Thymus (tissue), 11 donors: ENCODE measurements around the gene AFTPH. TPM values are rescaled to one million over a fixed set of nuclear protein-coding genes. Genes with fewer than 3 reads are reported as not detected.

Source experiments
- DNase-seq, 9 donors: peaks; one replicate each; pipeline ENCODE4 v3.0.0-alpha.2; 2013; ENCODE audit warnings: low spot score in 9 of 9, low read depth in 6 of 9, missing footprints in 1 of 9
- H3K27ac ChIP-seq, 2 donors: one replicate each; pipeline ENCODE4 v1.5.1; 2013; ENCODE audit warnings: control low read depth in 1 of 2, low read depth in 1 of 2, low read length in 1 of 2, mild to moderate bottlenecking in 1 of 2, moderate library complexity in 1 of 2
- H3K27me3 ChIP-seq, 2 donors: one replicate each; pipeline ENCODE4 v1.5.1; 2013; ENCODE audit warnings: low read length in 1 of 2; ENCODE audit not compliant: control insufficient read depth in 2 of 2, insufficient read depth in 1 of 2
- H3K36me3 ChIP-seq, 2 donors: one replicate each; pipeline ENCODE4 v1.5.1; 2013; ENCODE audit warnings: low read length in 1 of 2, mild to moderate bottlenecking in 1 of 2, moderate library complexity in 1 of 2; ENCODE audit not compliant: control insufficient read depth in 2 of 2, insufficient read depth in 2 of 2
- H3K4me1 ChIP-seq, 2 donors: one replicate each; pipeline ENCODE4 v1.5.1; 2013; ENCODE audit warnings: low read length in 2 of 2; ENCODE audit not compliant: control insufficient read depth in 2 of 2, insufficient read depth in 2 of 2
- H3K4me3 ChIP-seq, 2 donors: one replicate each; pipeline ENCODE4 v1.5.1; 2013; ENCODE audit warnings: low read length in 2 of 2, control low read depth in 1 of 2, mild to moderate bottlenecking in 1 of 2
- H3K9me3 ChIP-seq, 2 donors: one replicate each; pipeline ENCODE4 v1.5.1; 2013; ENCODE audit warnings: low read length in 1 of 2, mild to moderate bottlenecking in 1 of 2; ENCODE audit not compliant: control insufficient read depth in 2 of 2, insufficient read depth in 1 of 2
- WGBS: extraction: QIAGEN DNeasy Blood & Tissue Kit; methylation state at CpG from one replicate; pipeline ENCODE4 v1.1.7; 2013; 5-methylcytosine and 5-hydroxymethylcytosine counted together
- polyA plus RNA-seq: library from polyadenylated mRNA; stranded (reverse); fragments of 200-250 nt; gene quantifications from one replicate; pipeline ENCODE4 v1.2.3, GENCODE V29; 2013
- total RNA-seq: library from RNA; stranded (reverse); fragments of 120-200 nt; gene quantifications from one replicate; pipeline ENCODE4 v1.2.4, GENCODE V29; 2013
- donor health status: healthy.

Gene AFTPH
- total and polyA plus RNA-seq, 2 donors, result 43.2 to 76.0 TPM

GRCh38 chr2:64492272-64492671 is 31.9 kb upstream of the AFTPH start:
- H3K4me3 ChIP-seq, result no peak overlapping the region
- no peak overlapping the region for H3K27ac ChIP-seq
- H3K36me3 ChIP-seq, result no peaks in the 10 kb centered on the region
- H3K4me1 ChIP-seq, result peaks cover 0 to 17% of the 10 kb centered on the region in 2 donors
- H3K27me3 ChIP-seq, result peaks cover 4 to 31% of the 10 kb centered on the region in 2 donors
- no peak for DNase-seq
- H3K9me3 ChIP-seq, result no peaks in the 10 kb centered on the region
- WGBS, result 99% methylated on average over 3 of the region's 3 CpGs

GRCh38 chr2:64492821-64493220 is 31.3 kb upstream of the AFTPH start:
- Histone ChIP-seq H3K4me3 (no peak overlapping the region), H3K4me1 (peaks cover 0 to 17% of the 10 kb centered on the region in 2 donors)
- WGBS, result 94% methylated on average over 3 of the region's 3 CpGs

GRCh38 chr2:64493788-64494187 is 30.3 kb upstream of the AFTPH start:
- WGBS, result 97% methylated on average over 4 of the region's 4 CpGs
- H3K36me3 ChIP-seq, result no peaks in the 10 kb centered on the region
- H3K27me3 ChIP-seq, result peaks cover 4 to 30% of the 10 kb centered on the region in 2 donors
- no peak overlapping the region for H3K4me3 ChIP-seq
- H3K27ac ChIP-seq, result no peak overlapping the region
- DNase-seq, result no peak
- peaks cover 0 to 10% of the 10 kb centered on the region in 2 donors for H3K4me1 ChIP-seq
- no peaks in the 10 kb centered on the region for H3K9me3 ChIP-seq

More at GRCh38 chr2:64492821-64493220, 31.3 kb upstream of the AFTPH start:
- Histone ChIP-seq H3K27me3 (peaks cover 4 to 31% of the 10 kb centered on the region in 2 donors), H3K27ac (no peak overlapping the region), H3K9me3 (no peaks in the 10 kb centered on the region), H3K36me3 (no peaks in the 10 kb centered on the region)
- no peak for DNase-seq

- no peaks in the 10 kb centered on the region for H3K9me3 ChIP-seq
- H3K4me3 ChIP-seq, result no peak overlapping the region
- WGBS, result 96% methylated on average over 1 of the region's 1 CpG
- no peaks in the 10 kb centered on the region for H3K36me3 ChIP-seq
- no peak overlapping the region for H3K27ac ChIP-seq
- DNase-seq, result no peak
- H3K4me1 ChIP-seq, result no peaks in the 10 kb centered on the region
- H3K27me3 ChIP-seq, result peaks cover 2 to 15% of the 10 kb centered on the region in 2 donors
These were observed 25.7 kb upstream of the AFTPH start for GRCh38 chr2:64498438-64498837.

- no peaks in the 10 kb centered on the region for H3K9me3 ChIP-seq
- DNase-seq, result no peak
- H3K36me3 ChIP-seq, result no peaks in the 10 kb centered on the region
- no peak overlapping the region for H3K4me3 ChIP-seq
- peaks cover 0 to 16% of the 10 kb centered on the region in 2 donors for H3K27me3 ChIP-seq
- H3K4me1 ChIP-seq, result no peaks in the 10 kb centered on the region
- 93% methylated on average over 5 of the region's 5 CpGs for WGBS
- H3K27ac ChIP-seq, result no peak overlapping the region
These were observed 23.6 kb upstream of the AFTPH start for GRCh38 chr2:64500549-64500948.

- Histone ChIP-seq H3K4me3 (no peak overlapping the region), H3K9me3 (no peaks in the 10 kb centered on the region), H3K27ac (no peak overlapping the region), H3K36me3 (no peaks in the 10 kb centered on the region), H3K27me3 (peaks cover 0 to 12% of the 10 kb centered on the region in 2 donors), H3K4me1 (no peaks in the 10 kb centered on the region)
- no peak for DNase-seq
- 95% methylated on average over 1 of the region's 1 CpG for WGBS
These were observed 22.2 kb upstream of the AFTPH start for GRCh38 chr2:64501946-64502345.

GRCh38 chr2:64502860-64503259 is 21.3 kb upstream of the AFTPH start:
- Histone ChIP-seq H3K9me3 (no peaks in the 10 kb centered on the region), H3K27me3 (peaks cover 0 to 12% of the 10 kb centered on the region in 2 donors), H3K36me3 (no peaks in the 10 kb centered on the region), H3K4me3 (no peak overlapping the region), H3K27ac (no peak overlapping the region), H3K4me1 (no peaks in the 10 kb centered on the region)
- WGBS, result 96% methylated on average over 4 of the region's 4 CpGs
- DNase-seq, result no peak

- Histone ChIP-seq H3K27me3 (peaks cover 0 to 6% of the 10 kb centered on the region in 2 donors), H3K4me1 (no peaks in the 10 kb centered on the region), H3K9me3 (no peaks in the 10 kb centered on the region), H3K36me3 (no peaks in the 10 kb centered on the region), H3K27ac (no peak overlapping the region), H3K4me3 (no peak overlapping the region)
- no peak for DNase-seq
- 91% methylated on average over 16 of the region's 16 CpGs for WGBS
These were observed 19.1 kb upstream of the AFTPH start for GRCh38 chr2:64504774-64505720.

GRCh38 chr2:64506686-64507085 is 17.4 kb upstream of the AFTPH start:
- DNase-seq, result no peak
- Histone ChIP-seq H3K9me3 (no peaks in the 10 kb centered on the region), H3K27ac (no peak overlapping the region), H3K36me3 (no peaks in the 10 kb centered on the region), H3K27me3 (peaks cover 0 to 2% of the 10 kb centered on the region in 2 donors), H3K4me1 (no peaks in the 10 kb centered on the region), H3K4me3 (no peak overlapping the region)
- WGBS, result 96% methylated on average over 2 of the region's 2 CpGs
